Measurements from ENCODE around the gene SEPTIN8.

The SEPTIN8 gene

GRCh38 chr5:132759114-132760048, 17.7 kb downstream of the SEPTIN8 start:
- peak overlapping the region; percentile 14 for H2BK12ac ChIP-seq (ENCODE audit: low read length)
- H2AK5ac ChIP-seq (ENCODE audit: low read length) = peak overlapping the region; percentile 8
- peak overlapping the region; percentile 23 for H2BK5ac ChIP-seq (ENCODE audit: low read depth, low read length, poor library complexity)
- H4K8ac ChIP-seq (ENCODE audit: low read depth, low read length) = peak overlapping the region; percentile 7
- H3K9ac ChIP-seq (ENCODE audit: low read length) = no peak overlapping the region
- no peak overlapping the region for H3K23ac ChIP-seq (ENCODE audit: low read length)
- no peaks in the 10 kb centered on the region for H3K79me2 ChIP-seq (ENCODE audit: control insufficient read depth, insufficient read depth, low read length, poor library complexity)
- DNase-seq = peak; percentile 74 to 86
- no peak overlapping the region for H2AFZ ChIP-seq (ENCODE audit: insufficient read depth, low read length, poor library complexity)
- no peaks in the 10 kb centered on the region for H3K27me3 ChIP-seq (ENCODE audit: insufficient read depth, low read length)
- peak overlapping the region; percentile 40 for H4K91ac ChIP-seq (ENCODE audit: low read depth, low read length)
- H2BK120ac ChIP-seq (ENCODE audit: insufficient read depth, low read length, poor library complexity) = peak overlapping the region; percentile 16
- H4K12ac ChIP-seq (ENCODE audit: low read depth, low read length) = no peak overlapping the region
- H3K4me2 ChIP-seq (ENCODE audit: low read length) = peak overlapping the region; percentile 9
- H3K4me1 ChIP-seq (ENCODE audit: control insufficient read depth in 1 of 2, insufficient read depth in 2 of 2, low read length in 2 of 2) = peaks cover 22 to 37% of the 10 kb centered on the region in 2 experiments
- H3K4me3 ChIP-seq (ENCODE audit: low read depth, low read length) = no peak overlapping the region
- peak overlapping the region; percentile 23 for H3K14ac ChIP-seq (ENCODE audit: low read length)
- no peak overlapping the region for H3K4ac ChIP-seq (ENCODE audit: low read depth, low read length)
- H3K9me3 ChIP-seq (ENCODE audit: insufficient read depth, low read depth, low read length) = no peaks in the 10 kb centered on the region
- H3K79me1 ChIP-seq (ENCODE audit: low read length) = peaks cover 10% of the 10 kb centered on the region
- no CpG with 5 or more reads among the region's 13 CpGs for WGBS (ENCODE audit: extremely low coverage, insufficient coverage, insufficient read length)
- peak overlapping the region; percentile 27 for H3K18ac ChIP-seq (ENCODE audit: low read length)
- H3K36me3 ChIP-seq (ENCODE audit: control insufficient read depth in 1 of 2, insufficient read depth in 2 of 2, low read length in 2 of 2) = peaks cover 64 to 76% of the 10 kb centered on the region in 2 experiments
- H3K27ac ChIP-seq (ENCODE audit: low read depth, low read length) = peak overlapping the region; percentile 81

- peak overlapping the region; percentile 13 for H3K4ac ChIP-seq (ENCODE audit: low read depth, low read length)
- H3K4me2 ChIP-seq (ENCODE audit: low read length) = no peak overlapping the region
- H3K36me3 ChIP-seq (ENCODE audit: control insufficient read depth in 1 of 2, insufficient read depth in 2 of 2, low read length in 2 of 2) = peaks cover 58 to 70% of the 10 kb centered on the region in 2 experiments
- H3K27ac ChIP-seq (ENCODE audit: low read depth, low read length) = peak overlapping the region; percentile 11
- H3K79me2 ChIP-seq (ENCODE audit: control insufficient read depth, insufficient read depth, low read length, poor library complexity) = no peaks in the 10 kb centered on the region
- no peak overlapping the region for H2AFZ ChIP-seq (ENCODE audit: insufficient read depth, low read length, poor library complexity)
- H3K9ac ChIP-seq (ENCODE audit: low read length) = no peak overlapping the region
- no peak overlapping the region for H4K8ac ChIP-seq (ENCODE audit: low read depth, low read length)
- H4K91ac ChIP-seq (ENCODE audit: low read depth, low read length) = peak overlapping the region; percentile 53
- no peak overlapping the region for H2BK12ac ChIP-seq (ENCODE audit: low read length)
- H3K23ac ChIP-seq (ENCODE audit: low read length) = no peak overlapping the region
- H4K12ac ChIP-seq (ENCODE audit: low read depth, low read length) = no peak overlapping the region
- no peak for DNase-seq
- no CpG with 5 or more reads among the region's 13 CpGs for WGBS (ENCODE audit: extremely low coverage, insufficient coverage, insufficient read length)
- no peak overlapping the region for H3K4me3 ChIP-seq (ENCODE audit: low read depth, low read length)
- H3K4me1 ChIP-seq (ENCODE audit: control insufficient read depth in 1 of 2, insufficient read depth in 2 of 2, low read length in 2 of 2) = peaks cover 22 to 37% of the 10 kb centered on the region in 2 experiments
- H2BK5ac ChIP-seq (ENCODE audit: low read depth, low read length, poor library complexity) = peak overlapping the region; percentile 29
- H2BK120ac ChIP-seq (ENCODE audit: insufficient read depth, low read length, poor library complexity) = no peak overlapping the region
- no peaks in the 10 kb centered on the region for H3K27me3 ChIP-seq (ENCODE audit: insufficient read depth, low read length)
- H3K9me3 ChIP-seq (ENCODE audit: insufficient read depth, low read depth, low read length) = no peaks in the 10 kb centered on the region
- H3K18ac ChIP-seq (ENCODE audit: low read length) = peak overlapping the region; percentile 56
- no peak overlapping the region for H3K14ac ChIP-seq (ENCODE audit: low read length)
- peaks cover 10% of the 10 kb centered on the region for H3K79me1 ChIP-seq (ENCODE audit: low read length)
- no peak overlapping the region for H2AK5ac ChIP-seq (ENCODE audit: low read length)
Observed at GRCh38 chr5:132758451-132758850, 18.6 kb downstream of the SEPTIN8 start.

DNA sequence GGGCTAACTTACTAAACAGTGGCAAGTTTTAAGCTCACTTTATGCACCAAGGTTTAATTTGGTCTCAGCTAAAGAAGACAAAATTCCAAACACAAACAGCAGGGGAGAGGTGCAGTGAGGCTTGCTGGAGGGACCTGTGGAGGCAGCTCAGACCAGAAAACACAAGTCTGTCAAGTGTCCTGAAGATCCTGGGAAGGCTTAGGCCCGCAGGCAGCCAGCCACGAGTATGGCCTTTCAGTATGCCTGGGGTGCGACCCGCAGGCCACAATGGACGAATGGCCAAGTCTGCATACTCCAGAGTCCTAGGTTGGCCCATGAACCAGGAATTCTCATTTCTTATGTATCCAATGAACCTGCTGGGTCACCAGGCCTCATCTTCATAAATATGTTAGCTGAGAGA, 20.5 kb downstream of the SEPTIN8 start:
- H3K36me3 ChIP-seq (ENCODE audit: control insufficient read depth in 1 of 2, insufficient read depth in 2 of 2, low read length in 2 of 2) = peaks cover 45 to 58% of the 10 kb centered on the region in 2 experiments
- H4K8ac ChIP-seq (ENCODE audit: low read depth, low read length) = no peak overlapping the region
- H3K27ac ChIP-seq (ENCODE audit: low read depth, low read length) = no peak overlapping the region
- WGBS (ENCODE audit: extremely low coverage, insufficient coverage, insufficient read length) = no CpG with 5 or more reads among the region's 5 CpGs
- no peak overlapping the region for H3K4me3 ChIP-seq (ENCODE audit: low read depth, low read length)
- H2AK5ac ChIP-seq (ENCODE audit: low read length) = no peak overlapping the region
- no peak overlapping the region for H2BK12ac ChIP-seq (ENCODE audit: low read length)
- H3K9ac ChIP-seq (ENCODE audit: low read length) = no peak overlapping the region
- no peaks in the 10 kb centered on the region for H3K9me3 ChIP-seq (ENCODE audit: insufficient read depth, low read depth, low read length)
- no peak overlapping the region for H4K12ac ChIP-seq (ENCODE audit: low read depth, low read length)
- no peak overlapping the region for H3K23ac ChIP-seq (ENCODE audit: low read length)
- H3K4me2 ChIP-seq (ENCODE audit: low read length) = no peak overlapping the region
- H3K79me2 ChIP-seq (ENCODE audit: control insufficient read depth, insufficient read depth, low read length, poor library complexity) = no peaks in the 10 kb centered on the region
- no peak overlapping the region for H2AFZ ChIP-seq (ENCODE audit: insufficient read depth, low read length, poor library complexity)
- no peak overlapping the region for H2BK120ac ChIP-seq (ENCODE audit: insufficient read depth, low read length, poor library complexity)
- no peaks in the 10 kb centered on the region for H3K27me3 ChIP-seq (ENCODE audit: insufficient read depth, low read length)
- no peak overlapping the region for H2BK5ac ChIP-seq (ENCODE audit: low read depth, low read length, poor library complexity)
- H3K4me1 ChIP-seq (ENCODE audit: control insufficient read depth in 1 of 2, insufficient read depth in 2 of 2, low read length in 2 of 2) = peaks cover 22 to 26% of the 10 kb centered on the region in 2 experiments
- no peak for DNase-seq
- no peak overlapping the region for H4K91ac ChIP-seq (ENCODE audit: low read depth, low read length)
- H3K4ac ChIP-seq (ENCODE audit: low read depth, low read length) = no peak overlapping the region
- H3K14ac ChIP-seq (ENCODE audit: low read length) = no peak overlapping the region
- H3K18ac ChIP-seq (ENCODE audit: low read length) = no peak overlapping the region
- H3K79me1 ChIP-seq (ENCODE audit: low read length) = peaks cover 8% of the 10 kb centered on the region

DNA sequence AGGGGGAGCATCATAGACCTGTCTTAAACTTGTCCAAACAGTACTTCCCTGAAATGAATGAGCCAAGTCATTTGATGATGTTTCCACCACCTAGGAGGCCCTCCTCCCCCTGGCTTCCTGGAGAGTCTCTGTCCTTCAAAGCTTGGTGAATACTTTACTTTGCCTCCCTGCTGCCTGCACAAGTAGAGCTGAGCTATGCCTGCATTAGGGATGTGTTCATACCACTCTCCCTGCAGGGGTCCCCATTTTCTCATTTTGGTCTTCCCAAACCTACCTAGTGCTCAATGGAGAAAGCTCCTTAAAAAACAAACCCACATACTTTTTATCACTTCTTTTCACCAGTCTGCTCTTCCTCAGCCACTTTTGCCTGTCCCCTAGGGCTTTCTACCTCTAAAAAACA, 22.1 kb downstream of the SEPTIN8 start:
- H4K8ac ChIP-seq (ENCODE audit: low read depth, low read length) = no peak overlapping the region
- H4K91ac ChIP-seq (ENCODE audit: low read depth, low read length) = no peak overlapping the region
- H3K4me1 ChIP-seq (ENCODE audit: control insufficient read depth in 1 of 2, insufficient read depth in 2 of 2, low read length in 2 of 2) = peaks cover 15 to 16% of the 10 kb centered on the region in 2 experiments
- no peaks in the 10 kb centered on the region for H3K79me2 ChIP-seq (ENCODE audit: control insufficient read depth, insufficient read depth, low read length, poor library complexity)
- H3K27ac ChIP-seq (ENCODE audit: low read depth, low read length) = no peak overlapping the region
- no peak overlapping the region for H4K12ac ChIP-seq (ENCODE audit: low read depth, low read length)
- H3K79me1 ChIP-seq (ENCODE audit: low read length) = peaks cover 7% of the 10 kb centered on the region
- H2BK12ac ChIP-seq (ENCODE audit: low read length) = no peak overlapping the region
- no peak overlapping the region for H3K4me2 ChIP-seq (ENCODE audit: low read length)
- no peak overlapping the region for H3K9ac ChIP-seq (ENCODE audit: low read length)
- H3K9me3 ChIP-seq (ENCODE audit: insufficient read depth, low read depth, low read length) = no peaks in the 10 kb centered on the region
- no peak overlapping the region for H2AK5ac ChIP-seq (ENCODE audit: low read length)
- peaks cover 29 to 44% of the 10 kb centered on the region in 2 experiments for H3K36me3 ChIP-seq (ENCODE audit: control insufficient read depth in 1 of 2, insufficient read depth in 2 of 2, low read length in 2 of 2)
- H2AFZ ChIP-seq (ENCODE audit: insufficient read depth, low read length, poor library complexity) = no peak overlapping the region
- H3K14ac ChIP-seq (ENCODE audit: low read length) = no peak overlapping the region
- H3K23ac ChIP-seq (ENCODE audit: low read length) = no peak overlapping the region
- no peak overlapping the region for H3K4me3 ChIP-seq (ENCODE audit: low read depth, low read length)
- no peaks in the 10 kb centered on the region for H3K27me3 ChIP-seq (ENCODE audit: insufficient read depth, low read length)
- H3K4ac ChIP-seq (ENCODE audit: low read depth, low read length) = no peak overlapping the region
- DNase-seq = no peak
- no peak overlapping the region for H2BK120ac ChIP-seq (ENCODE audit: insufficient read depth, low read length, poor library complexity)
- H3K18ac ChIP-seq (ENCODE audit: low read length) = no peak overlapping the region
- H2BK5ac ChIP-seq (ENCODE audit: low read depth, low read length, poor library complexity) = no peak overlapping the region
